Kidney (tissue), 14 donors: ENCODE results near the gene ZNF710. TPM values are rescaled to one million over a fixed set of nuclear protein-coding genes. Genes with fewer than 3 reads are reported as not detected.

Experiments
- DNase-seq, 5 donors: peaks; one replicate each; pipeline ENCODE4 v3.0.0-alpha.2; 2013 to 2020
- FAIRE-seq: peaks from 2 replicates; lab custom pipeline; 2012; peaks lifted over from hg19 to GRCh38; lab: Jason Lieb, UNC
- H3K27ac ChIP-seq, 2 donors: one replicate each; pipeline ENCODE4 v1.7.0; 2013; ENCODE audit warnings: low read depth in 2 of 2, low read length in 2 of 2, inconsistent platforms in 1 of 2
- H3K27me3 ChIP-seq: one replicate; pipeline ENCODE4 v1.7.1; 2013; ENCODE audit warnings: low read length, inconsistent platforms; ENCODE audit not compliant: control insufficient read depth, insufficient read depth
- H3K36me3 ChIP-seq, 3 donors: one replicate each; pipeline versions ENCODE4 v1.7.0 to v1.7.1; 2013; ENCODE audit warnings: low read length in 3 of 3, control low read depth in 1 of 3, inconsistent platforms in 1 of 3; ENCODE audit not compliant: insufficient read depth in 3 of 3, control insufficient read depth in 2 of 3
- H3K4me1 ChIP-seq, 3 donors: one replicate each; pipeline versions ENCODE4 v1.7.0 to v1.7.1; 2013; ENCODE audit warnings: low read length in 3 of 3, inconsistent platforms in 1 of 3, low read depth in 1 of 3; ENCODE audit not compliant: control insufficient read depth in 2 of 3, insufficient read depth in 2 of 3
- H3K4me3 ChIP-seq, 3 donors: one replicate each; pipeline versions ENCODE4 v1.7.0 to v1.8.1; 2013; ENCODE audit warnings: low read length in 3 of 3, control low read depth in 1 of 3, inconsistent platforms in 1 of 3
- H3K9ac ChIP-seq, 3 donors: one replicate each; pipeline versions ENCODE4 v1.7.0 to v1.7.1; 2013; ENCODE audit warnings: low read length in 3 of 3, control low read depth in 1 of 3, inconsistent platforms in 1 of 3
- H3K9me3 ChIP-seq, 3 donors: one replicate each; pipeline versions ENCODE4 v1.7.0 to v1.7.1; 2013; ENCODE audit warnings: low read length in 3 of 3, control low read depth in 1 of 3, inconsistent platforms in 1 of 3; ENCODE audit not compliant: control insufficient read depth in 2 of 3, insufficient read depth in 1 of 3
- CTCF ChIP-seq: IDR thresholded peaks from 3 replicates; pipeline ENCODE4 v1.5.1; 2012; ENCODE audit warnings: mild to moderate bottlenecking, moderate library complexity, borderline replicate concordance; ENCODE audit not compliant: insufficient read depth; ENCODE audit errors: extremely low read depth
- intact Hi-C: fragments of 100-400 bp; cut with DNase I; formaldehyde crosslinking; loops from one replicate; pipeline ENCODE4 v1.11.1; 2022
- polyA plus RNA-seq: library from polyadenylated mRNA; stranded (reverse); fragments of 350-450 nt; fragmentation: Illumina TruSeq; extraction: RNeasy Lipid Tissue Mini Kit (QIAGEN cat#74804); gene quantifications from one replicate; pipeline ENCODE4 v1.2.3, GENCODE V29; 2014; ENCODE audit warnings: low read depth, low replicate concordance; ENCODE audit not compliant: insufficient read depth
- total RNA-seq: library from RNA; stranded (reverse); fragmentation: NEBNext Ultra II Directional; extraction: Animal tissue kit (Norgen Biotek cat#: 25700); gene quantifications from one replicate; pipeline ENCODE4 v1.2.1, GENCODE V29; 2021
- donor health status: control.
- donor health status: control.
- donor health status: control.
- donor health status: control.
- donor health status: control.
- donor health status: DM: yes; HTN: yes; CAD: no.
- donor health status: Normal renal cell carcinoma (clear cell type).

The ZNF710 gene
- total and polyA plus RNA-seq, 2 donors from 2014 or later, result 11.0 to 17.0 TPM

- DNase-seq, result no peak
- Histone ChIP-seq H3K27me3 (no peaks in the 10 kb centered on the region), H3K4me3 (no peak overlapping the region), H3K4me1 (no peaks in the 10 kb centered on the region), H3K27ac (no peak overlapping the region), H3K9ac (no peak overlapping the region), H3K36me3 (no peaks in the 10 kb centered on the region), H3K9me3 (no peaks in the 10 kb centered on the region)
- TF ChIP-seq CTCF, result no peak
- intact Hi-C loops, result no loop called here
- no peak for FAIRE-seq
Measured at GRCh38 chr15:90015294-90015693, 14.2 kb downstream of the ZNF710 start.

GRCh38 chr15:90015749-90016148, 14.6 kb downstream of the ZNF710 start:
- H3K4me3 ChIP-seq, result no peak overlapping the region
- no peaks in the 10 kb centered on the region for H3K36me3 ChIP-seq
- no peaks in the 10 kb centered on the region for H3K9me3 ChIP-seq
- TF ChIP-seq CTCF, result no peak
- no peak overlapping the region for H3K27ac ChIP-seq
- intact Hi-C loops, result no loop called here
- no peak overlapping the region for H3K9ac ChIP-seq
- H3K27me3 ChIP-seq, result no peaks in the 10 kb centered on the region
- no peaks in the 10 kb centered on the region for H3K4me1 ChIP-seq
- FAIRE-seq (no peak), DNase-seq (no peak)

GRCh38 chr15:90016721-90017120, 15.6 kb downstream of the ZNF710 start:
- Histone ChIP-seq H3K4me3 (no peak overlapping the region), H3K9ac (no peak overlapping the region), H3K27me3 (no peaks in the 10 kb centered on the region), H3K27ac (no peak overlapping the region), H3K4me1 (no peaks in the 10 kb centered on the region), H3K36me3 (no peaks in the 10 kb centered on the region), H3K9me3 (no peaks in the 10 kb centered on the region)
- DNase-seq, result peak in 1 of 5 donors; percentile 12
- TF ChIP-seq CTCF, result no peak
- no peak for FAIRE-seq
- intact Hi-C loops, result no loop called here

GRCh38 chr15:90018216-90018831, 17.2 kb downstream of the ZNF710 start:
- H3K9me3 ChIP-seq, result no peaks in the 10 kb centered on the region
- DNase-seq (peak in 1 of 5 donors; percentile 9), FAIRE-seq (no peak)
- H3K4me1 ChIP-seq, result no peaks in the 10 kb centered on the region
- intact Hi-C loops, result no loop called here
- no peak for TF ChIP-seq CTCF
- no peaks in the 10 kb centered on the region for H3K27me3 ChIP-seq
- peak overlapping the region in 1 of 2 donors; percentile 32 for H3K27ac ChIP-seq
- H3K4me3 ChIP-seq, result no peak overlapping the region
- no peak overlapping the region for H3K9ac ChIP-seq
- H3K36me3 ChIP-seq, result no peaks in the 10 kb centered on the region
